AG09309 (cell line): ENCODE measurements around the gene GPATCH2.

ENCODE experiments used
- DNase-seq: peaks from one replicate; pipeline ENCODE4 v3.0.0-alpha.2; 2010; ENCODE audit warnings: low read depth
- H3K4me3 ChIP-seq: 2 replicates; pipeline ENCODE4 v1.5.1; 2011; ENCODE audit warnings: mild to moderate bottlenecking, low read depth, low read length, moderate library complexity; ENCODE audit not compliant: control insufficient read depth
- CTCF ChIP-seq: IDR thresholded peaks from 2 replicates; pipeline ENCODE4 v1.5.1; 2011; ENCODE audit warnings: mild to moderate bottlenecking, low read depth, low read length, inconsistent platforms; ENCODE audit not compliant: insufficient read depth, control insufficient read depth; ENCODE audit errors: missing control alignments

The GPATCH2 gene

DNA sequence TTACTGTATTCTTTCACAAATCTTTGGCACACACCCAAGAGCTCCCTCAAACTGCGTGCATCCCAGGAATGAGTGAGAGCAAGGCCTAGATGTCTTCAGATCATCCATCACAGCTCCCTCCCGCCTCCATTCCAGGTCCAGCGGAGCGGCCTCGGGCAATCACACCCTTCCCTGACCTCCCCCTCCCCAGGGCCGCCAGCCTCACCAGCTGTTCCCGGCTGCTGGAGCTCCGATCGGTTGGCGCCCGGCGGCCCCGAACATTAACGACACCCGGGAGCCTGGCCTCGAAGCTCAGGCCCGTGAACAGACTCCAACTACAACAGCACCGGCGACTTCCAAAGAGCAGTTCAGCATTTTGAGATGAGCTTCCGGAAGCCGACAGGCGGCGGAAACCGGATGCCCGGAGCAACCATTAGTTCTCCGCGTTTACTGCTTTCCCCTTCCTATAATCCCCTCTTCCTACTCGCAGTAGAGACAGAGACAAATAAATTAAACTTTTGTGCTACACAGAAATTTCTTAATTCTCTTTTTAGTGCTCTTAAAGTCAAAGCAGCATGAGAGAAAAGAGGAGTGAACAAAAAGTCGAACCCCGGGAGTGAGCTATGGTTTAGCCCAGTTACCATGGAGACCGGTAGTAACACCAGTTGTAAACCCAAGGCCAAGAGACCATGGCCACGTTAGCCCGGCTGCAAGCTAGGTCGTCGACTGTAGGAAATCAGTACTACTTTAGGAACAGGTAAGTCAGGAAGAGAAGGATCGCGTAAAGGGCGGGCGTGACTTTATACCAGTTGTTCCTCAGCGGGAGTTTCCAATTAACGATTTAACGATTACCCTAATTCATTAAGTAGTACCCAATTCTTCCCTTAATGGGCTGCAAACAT lies at the start of gene GPATCH2, which contains the start of gene SPATA17:
Gene GPATCH2 (minus strand): TSS at position 380 of the 881 bp plus-strand sequence. CDS start 119 bp downstream, at position 261.
Gene SPATA17 (plus strand): TSS at position 634 of the 881 bp plus-strand sequence. CDS start 35 bp downstream, at position 669.
- peak within 1 kb of the TSS; percentile 96 for H3K4me3 ChIP-seq
- peak; percentile 36 for TF ChIP-seq CTCF
- DNase-seq: peak; percentile 73

- DNase-seq: no peak
- TF ChIP-seq CTCF: no peak
- no peak overlapping the region for H3K4me3 ChIP-seq
These were observed 43.3 kb upstream of the GPATCH2 start for GRCh38 chr1:217674028-217674729.

DNA sequence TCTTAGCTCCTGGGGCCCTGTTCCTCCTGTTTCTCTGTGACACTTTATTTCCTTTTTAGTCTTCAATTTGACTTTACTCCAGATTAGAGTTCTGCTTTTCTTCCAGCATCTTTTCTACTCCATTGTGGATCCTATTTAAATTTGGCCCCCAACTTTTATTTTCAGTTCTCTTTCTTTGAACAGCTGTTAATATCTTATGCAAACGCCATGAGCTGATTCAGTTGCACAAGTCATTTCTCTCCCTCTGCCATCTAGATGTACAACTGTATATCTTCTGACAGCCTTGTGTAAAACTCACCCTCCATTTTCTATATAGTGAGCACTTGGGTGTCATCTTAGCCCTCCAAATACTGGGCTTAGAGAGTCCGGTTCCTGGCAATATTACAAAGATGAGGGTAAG lies 42.5 kb upstream of the GPATCH2 start:
- H3K4me3 ChIP-seq: no peak overlapping the region
- DNase-seq: no peak
- TF ChIP-seq CTCF: no peak

GRCh38 chr1:217668351-217668940 lies 37.6 kb upstream of the GPATCH2 start:
- no peak for DNase-seq
- no peak overlapping the region for H3K4me3 ChIP-seq
- no peak for TF ChIP-seq CTCF

GRCh38 chr1:217661407-217661806 lies 30.5 kb upstream of the GPATCH2 start:
- no peak for DNase-seq
- TF ChIP-seq CTCF: no peak
- no peak overlapping the region for H3K4me3 ChIP-seq

DNA sequence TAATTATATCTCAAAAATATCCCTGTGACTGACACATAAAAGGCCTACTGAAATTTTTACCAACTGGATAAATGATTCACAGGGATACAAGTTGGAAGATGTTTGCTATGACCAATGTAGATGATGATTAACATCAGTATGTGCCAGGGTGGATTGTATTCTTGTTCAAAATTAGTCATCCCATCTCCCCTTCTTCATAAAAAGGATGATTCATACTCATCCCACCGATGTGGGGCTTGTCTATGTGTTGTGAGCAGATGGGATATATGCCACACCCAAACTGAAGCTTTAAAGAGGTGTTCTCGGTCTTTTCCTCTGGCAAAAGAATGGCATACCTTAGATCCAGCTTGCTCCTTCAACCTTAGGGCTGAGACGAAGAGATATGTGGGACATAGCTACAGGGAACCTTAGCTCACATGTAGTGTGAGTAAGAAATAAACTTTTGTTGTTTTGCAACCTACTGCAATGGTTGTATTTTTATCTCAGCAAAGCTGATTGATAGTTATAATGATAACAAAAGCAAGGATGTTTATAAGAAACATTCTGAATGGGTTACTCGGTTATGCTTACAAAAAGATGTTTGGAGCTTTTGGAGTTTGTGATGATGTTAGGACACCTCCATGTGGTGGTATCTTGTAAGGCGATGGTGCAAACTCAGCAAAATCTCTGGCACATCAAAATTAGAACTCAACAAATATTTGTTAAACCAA lies 29.6 kb upstream of the GPATCH2 start:
- H3K4me3 ChIP-seq: no peak overlapping the region
- DNase-seq: peak; percentile 55
- peak; percentile 57 for TF ChIP-seq CTCF
